ENCODE results near the gene TMEM266.

Gene TMEM266

DNA sequence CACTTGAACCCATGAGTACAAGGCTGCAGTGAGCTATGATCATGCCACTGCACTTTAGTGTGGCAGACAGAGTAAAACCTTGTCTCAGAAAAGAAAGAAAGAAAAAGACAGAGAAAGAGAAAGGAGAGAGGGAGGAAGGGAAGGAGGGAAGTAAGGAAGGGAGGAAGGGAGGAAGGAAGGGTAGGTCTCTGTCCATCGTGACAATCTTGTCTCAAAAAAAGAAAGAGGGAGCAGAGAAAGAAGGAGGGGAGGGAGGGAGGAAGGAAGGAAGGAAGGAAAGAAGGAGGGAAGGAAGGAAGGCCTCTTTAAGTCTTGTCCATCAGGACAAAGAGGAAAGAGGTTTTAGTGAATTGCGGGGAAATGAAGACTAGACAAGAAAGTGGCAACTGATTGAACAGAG, 129.3 kb downstream of the TMEM266 start:
- no peak for DNase-seq

- DNase-seq, result no peak
Observed at GRCh38 chr15:76190070-76190564, 130.3 kb downstream of the TMEM266 start.

DNA sequence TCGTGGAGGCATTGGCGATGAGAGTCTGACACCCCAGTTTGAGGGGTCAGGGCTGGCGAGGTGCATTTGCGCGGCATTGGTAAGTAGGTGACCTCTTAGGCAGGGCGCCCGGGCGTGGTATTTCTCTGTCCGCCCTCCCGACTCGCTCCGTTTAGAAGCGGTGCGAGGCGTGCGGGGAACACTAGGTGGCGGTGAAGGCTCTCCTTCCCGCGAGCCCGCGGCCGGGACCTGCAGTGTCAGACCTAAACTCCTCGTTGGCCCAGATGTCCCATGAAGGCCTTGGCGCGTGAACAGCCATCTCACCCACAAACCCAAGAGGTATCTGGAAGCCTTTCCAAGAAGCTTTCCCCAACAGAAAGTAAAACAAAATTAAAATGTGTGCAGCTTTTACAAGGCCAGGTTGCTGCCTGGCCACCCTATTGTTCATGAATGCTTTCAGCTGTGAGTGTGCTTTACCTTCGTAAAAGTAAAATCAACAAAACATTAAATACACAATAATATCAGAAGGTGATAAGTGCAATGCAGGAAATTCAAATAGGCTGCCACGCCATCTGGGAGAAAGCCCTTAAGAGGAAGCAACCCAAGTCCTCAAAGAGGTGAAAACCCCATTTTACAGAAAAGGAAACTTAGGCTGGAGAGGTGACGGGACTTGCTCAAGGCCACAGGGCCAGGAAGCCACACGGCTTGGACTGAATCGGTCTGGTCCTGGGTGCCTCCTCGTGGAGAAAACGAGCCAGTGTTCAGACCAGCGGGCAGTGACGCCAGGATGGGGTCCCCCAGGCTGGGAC, 131.2 kb downstream of the TMEM266 start:
- DNase-seq, result peak in 1 of 2 experiments; percentile 11

GRCh38 chr15:76191539-76192244, 131.9 kb downstream of the TMEM266 start:
- no peak for DNase-seq

- no peak for DNase-seq
Observed at GRCh38 chr15:76192715-76193114, 132.9 kb downstream of the TMEM266 start.

- no peak for DNase-seq
Observed at GRCh38 chr15:76193934-76194333, 134.1 kb downstream of the TMEM266 start.

DNA sequence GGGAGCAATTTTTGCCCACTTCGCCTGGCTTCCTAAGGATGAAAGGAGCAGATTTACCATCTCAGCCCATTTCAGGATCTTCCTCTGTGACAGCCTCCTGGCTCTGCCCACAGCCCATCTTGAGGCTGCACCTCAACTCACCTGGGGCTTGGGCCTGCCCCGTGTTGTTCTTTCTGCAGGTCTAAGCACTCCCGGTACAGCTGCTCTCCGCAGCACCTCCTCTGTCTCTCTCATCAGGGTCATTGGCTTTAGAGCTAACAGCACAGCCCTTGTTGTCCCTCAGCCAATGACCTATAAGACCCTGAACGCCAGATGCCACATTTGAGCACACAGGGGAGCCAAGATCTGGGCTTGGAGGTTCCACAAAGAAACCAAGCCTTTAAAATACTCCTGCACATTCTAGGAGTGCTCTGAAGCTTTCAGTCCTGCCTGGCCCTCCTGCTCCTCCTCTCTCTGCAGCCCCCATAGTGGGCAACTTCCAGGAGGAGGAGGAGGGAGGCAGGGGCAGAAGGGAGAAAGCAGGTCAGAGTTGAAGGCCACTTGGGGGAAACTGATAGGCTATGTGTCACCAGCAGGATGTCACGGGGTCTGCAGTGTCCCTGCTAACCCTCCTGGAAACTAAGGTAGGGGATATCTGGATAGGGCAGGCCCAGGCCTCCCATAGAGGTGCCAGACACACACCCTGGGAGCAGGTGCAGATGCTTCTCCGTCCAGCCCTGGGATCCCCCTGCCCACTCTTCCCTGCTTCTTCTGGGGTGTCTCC, 135.9 kb downstream of the TMEM266 start:
- no peak for DNase-seq

- DNase-seq, result no peak
Observed at GRCh38 chr15:76196269-76197231, 136.8 kb downstream of the TMEM266 start.

DNA sequence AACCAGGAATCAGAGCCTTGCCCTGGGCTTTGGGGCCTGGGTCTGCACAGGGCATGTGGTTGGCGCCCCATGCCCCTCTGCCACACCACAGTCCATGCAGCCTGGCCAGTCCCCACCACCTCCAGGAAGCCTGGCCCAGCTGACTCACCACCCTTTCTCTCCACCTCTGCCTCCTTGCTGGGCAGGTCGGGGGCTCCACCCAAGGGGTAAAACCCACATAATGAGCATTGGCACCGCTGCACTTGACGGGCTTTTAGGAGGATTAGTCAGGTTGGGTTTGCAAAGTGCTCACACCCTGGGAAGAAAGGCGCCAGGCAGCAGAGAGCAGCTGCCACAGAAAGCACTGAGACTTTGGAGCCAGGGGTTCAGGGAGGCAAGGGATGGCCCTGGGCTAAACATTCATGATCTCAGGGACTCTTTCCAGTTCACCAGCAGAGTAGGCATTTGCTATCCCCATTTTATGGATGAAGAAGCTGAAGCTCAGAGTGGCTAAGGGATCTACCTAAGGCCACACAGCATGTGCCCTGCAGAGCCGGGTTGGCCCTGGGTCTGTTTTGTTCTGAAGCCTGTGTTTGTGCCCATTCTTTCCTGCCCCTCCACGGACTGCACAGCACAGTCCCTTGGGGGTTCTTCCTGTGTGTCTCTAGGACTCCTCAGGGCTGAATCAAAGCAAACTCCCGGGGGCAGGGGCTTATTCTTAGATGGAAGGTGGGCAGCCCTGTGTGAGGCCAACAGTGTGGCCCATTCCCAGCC, 138.1 kb downstream of the TMEM266 start:
- no peak for DNase-seq

DNA sequence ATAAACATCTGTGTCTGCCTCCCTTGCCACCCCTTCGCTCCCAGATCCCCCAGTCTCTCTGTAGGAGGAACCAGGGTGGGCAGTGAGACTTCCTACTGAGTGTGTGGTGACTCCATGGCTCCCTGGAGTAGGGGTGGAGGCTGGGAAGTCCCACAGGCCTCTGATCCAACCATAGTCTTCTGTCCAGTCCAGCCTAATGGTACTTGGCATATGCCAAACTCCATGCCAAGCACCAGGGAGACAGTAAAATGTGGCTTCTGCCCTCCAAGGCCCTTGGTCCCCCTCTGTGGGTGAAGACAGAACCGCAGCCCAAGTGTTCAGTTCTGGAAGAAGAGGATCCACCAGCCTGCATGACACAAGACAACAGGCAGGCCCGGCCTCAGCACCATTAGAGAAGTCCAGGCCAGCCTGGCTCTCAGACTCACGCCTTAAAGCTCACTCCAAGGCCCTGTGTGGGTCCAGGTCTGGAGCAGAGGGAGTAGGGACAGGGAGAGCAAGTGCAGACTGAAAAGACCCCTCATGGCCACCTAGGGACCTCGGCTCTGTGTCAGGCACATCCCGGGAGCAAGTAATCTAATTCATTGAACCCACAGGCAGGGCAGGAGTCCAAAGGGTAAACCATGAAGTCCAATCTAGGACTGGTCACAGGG, 138.8 kb downstream of the TMEM266 start:
- DNase-seq, result no peak

DNA sequence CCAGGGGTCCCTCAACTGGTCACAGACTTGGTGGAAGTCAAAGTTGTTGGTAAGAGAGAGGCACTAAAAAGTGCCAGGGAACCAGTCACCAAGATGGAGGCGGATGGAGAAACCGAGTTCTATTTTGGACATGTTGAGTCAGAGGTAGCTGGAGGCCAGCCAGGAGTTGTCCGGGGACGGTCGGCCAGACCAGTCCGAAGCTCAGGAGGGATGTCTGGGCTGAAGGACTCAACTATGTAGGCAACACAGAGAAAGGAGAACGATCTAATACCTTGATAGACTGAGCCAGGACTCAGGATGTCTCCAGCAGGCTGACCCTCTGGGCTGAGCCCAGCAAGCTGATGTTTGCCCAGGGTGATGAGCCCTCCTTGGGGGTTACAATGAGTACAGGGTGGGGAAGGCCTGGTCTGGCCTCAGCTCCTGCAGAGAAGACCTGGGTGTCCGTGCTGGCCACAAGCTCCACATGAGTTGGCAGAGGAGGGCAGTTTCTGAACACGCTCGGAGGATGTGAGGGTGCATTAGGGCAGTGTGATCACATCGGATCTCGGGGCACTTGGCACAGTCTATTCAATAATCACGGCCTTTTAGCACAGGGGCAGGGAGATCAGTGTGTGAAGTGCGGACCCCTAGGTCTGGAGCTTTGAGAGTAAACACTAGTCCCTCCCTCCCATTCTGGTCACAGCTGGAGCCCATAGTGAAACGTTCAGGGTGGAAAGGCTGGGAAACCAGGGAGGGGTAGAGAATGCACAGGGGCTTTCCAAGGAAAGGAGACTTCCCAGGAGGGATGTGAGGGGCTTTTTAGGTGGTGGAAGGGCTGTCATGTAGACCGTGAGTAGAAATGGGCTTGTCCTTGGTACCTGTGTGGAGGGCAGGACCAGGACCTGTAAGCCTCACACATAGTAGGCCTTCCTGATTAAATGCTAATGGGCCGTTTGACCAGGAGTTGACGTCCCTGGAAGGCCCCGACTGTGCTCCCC, 139.6 kb downstream of the TMEM266 start:
- no peak for DNase-seq

DNA sequence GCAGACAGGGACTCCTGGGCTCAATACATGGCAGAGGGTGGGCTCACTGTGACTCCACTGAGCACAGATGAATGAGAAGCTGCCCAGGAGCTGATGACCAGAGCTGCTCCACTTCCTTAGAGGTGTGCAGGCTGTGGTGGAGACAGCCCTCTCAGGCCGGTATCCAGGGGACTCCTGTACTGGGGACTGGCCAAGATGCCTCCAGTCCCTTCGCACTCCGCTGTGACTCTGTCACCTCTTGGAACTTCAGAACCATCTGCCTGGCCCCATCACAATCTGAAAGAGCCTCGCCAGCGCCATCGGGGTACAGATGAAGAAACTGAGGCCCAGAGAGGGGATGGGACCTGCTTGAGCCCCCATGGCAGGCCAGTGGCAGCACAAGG, 140.3 kb downstream of the TMEM266 start:
- no peak for DNase-seq

GRCh38 chr15:76200641-76201105, 140.9 kb downstream of the TMEM266 start:
- DNase-seq, result no peak

DNA sequence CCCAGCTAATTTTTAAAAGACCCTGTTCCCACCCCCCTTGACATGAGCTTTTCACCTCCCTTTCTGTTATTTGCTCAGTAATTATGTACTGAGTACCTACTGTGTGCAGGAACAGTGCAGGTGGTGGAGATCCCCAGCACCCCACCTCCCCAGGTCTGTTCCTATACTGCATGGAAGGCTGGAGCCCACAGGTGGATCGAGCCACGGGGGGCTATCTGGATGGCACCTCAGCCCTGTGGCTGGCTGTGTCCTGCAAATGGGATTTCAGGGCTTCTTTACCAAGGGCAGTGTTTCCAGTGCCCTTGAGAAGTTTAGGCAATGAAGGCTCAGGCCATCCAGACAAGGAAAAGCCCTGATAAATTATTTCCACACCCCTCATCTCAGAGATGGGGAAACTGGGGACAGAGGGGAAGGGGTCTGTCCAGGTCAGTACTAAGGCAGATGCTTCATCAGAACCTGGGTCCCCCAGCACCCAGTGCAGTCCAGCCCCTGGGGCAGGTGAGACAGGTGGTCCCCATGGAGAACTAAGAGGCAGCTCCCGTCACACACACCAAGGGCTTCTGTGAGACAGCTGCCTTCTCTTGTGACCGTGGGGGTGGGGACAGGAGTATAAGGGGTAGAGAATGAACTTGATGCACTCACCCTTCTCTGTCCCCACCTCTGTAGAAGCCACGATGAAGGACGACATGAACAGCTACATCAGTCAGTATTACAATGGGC, 141.9 kb downstream of the TMEM266 start:
- no peak for DNase-seq

- DNase-seq, result no peak
Observed at GRCh38 chr15:76203346-76204108, 143.7 kb downstream of the TMEM266 start.

- DNase-seq, result no peak
Observed at GRCh38 chr15:76204109-76204845, 144.5 kb downstream of the TMEM266 start.

DNA sequence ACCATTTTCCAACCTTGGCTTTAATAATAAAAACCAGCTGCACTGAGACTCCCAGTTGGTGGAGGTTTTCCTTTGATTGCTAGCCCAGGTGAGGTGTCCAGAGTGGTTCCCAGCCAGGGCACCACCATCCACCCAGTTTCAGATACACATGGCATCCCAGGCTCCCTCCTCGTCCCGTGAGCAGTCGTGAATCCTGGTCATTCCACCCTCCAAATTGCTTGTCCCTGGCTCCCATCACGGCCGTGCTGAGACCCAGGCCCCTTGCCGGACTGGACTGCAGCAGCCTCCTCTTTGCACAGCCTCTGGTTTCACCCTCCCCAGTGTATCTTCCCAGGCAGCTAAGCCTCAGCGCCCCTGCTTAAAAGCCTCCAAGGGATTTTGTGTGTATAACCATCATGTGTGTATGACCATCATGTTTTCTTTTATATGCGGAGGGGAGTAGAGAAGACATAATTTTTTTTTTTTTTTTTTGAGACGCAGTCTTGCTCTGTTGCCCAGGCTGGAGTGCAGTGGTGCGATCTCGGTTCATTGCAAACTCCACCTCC, 145.2 kb downstream of the TMEM266 start:
- no peak for DNase-seq

Data from NCI-H187 (cell line).